ENCODE results near the gene DNAJB4. TPM values are rescaled to one million over a fixed set of nuclear protein-coding genes. Genes with fewer than 3 reads are reported as not detected.
"Not testable (repeated sequence)": the region's sequence is repeated elsewhere in the genome, so short reads cannot be mapped to it uniquely, and the experiment has no call there.

DNAJB4 gene
- total and polyA plus RNA-seq, 9 donors, result 54.8 to 89.5 (median 70.0) TPM

DNA sequence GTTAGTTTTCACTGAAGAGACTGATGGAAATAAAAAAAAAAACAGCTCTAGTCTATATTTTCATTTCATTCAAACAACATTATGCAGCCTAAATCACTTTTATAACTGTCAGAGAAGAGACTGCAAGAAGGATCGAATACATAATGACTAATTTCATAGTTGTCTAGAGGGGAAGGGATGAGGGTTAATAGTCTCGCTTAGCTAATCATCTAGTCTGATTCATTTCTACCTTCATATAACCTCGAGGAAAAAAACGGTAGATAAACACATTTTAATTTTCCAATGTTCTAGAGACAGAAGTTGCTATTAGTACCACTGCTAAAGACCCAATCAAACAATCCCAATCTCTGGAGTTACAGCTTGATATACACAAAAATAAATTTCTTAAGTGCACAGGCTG is 29.4 kb upstream of the DNAJB4 start:
- WGBS (ENCODE audit: insufficient coverage), result no CpG with 5 or more reads among the region's 4 CpGs
- H3K36me3 ChIP-seq (ENCODE audit: control insufficient read depth, insufficient read depth, low read length), result peaks cover 5% of the 10 kb centered on the region
- no peak overlapping the region for H3K27ac ChIP-seq (ENCODE audit: low read length)
- no peak for DNase-seq
- H3K27me3 ChIP-seq (ENCODE audit: control insufficient read depth, insufficient read depth, low read length), result no peaks in the 10 kb centered on the region
- no peak overlapping the region for H3K4me3 ChIP-seq (ENCODE audit: low read length)
- H3K9me3 ChIP-seq (replicated peaks; ENCODE audit: control insufficient read depth, low read depth, low read length), result no peaks in the 10 kb centered on the region
- H3K4me1 ChIP-seq (ENCODE audit: control insufficient read depth, insufficient read depth, low read length), result peaks cover 13% of the 10 kb centered on the region

DNA sequence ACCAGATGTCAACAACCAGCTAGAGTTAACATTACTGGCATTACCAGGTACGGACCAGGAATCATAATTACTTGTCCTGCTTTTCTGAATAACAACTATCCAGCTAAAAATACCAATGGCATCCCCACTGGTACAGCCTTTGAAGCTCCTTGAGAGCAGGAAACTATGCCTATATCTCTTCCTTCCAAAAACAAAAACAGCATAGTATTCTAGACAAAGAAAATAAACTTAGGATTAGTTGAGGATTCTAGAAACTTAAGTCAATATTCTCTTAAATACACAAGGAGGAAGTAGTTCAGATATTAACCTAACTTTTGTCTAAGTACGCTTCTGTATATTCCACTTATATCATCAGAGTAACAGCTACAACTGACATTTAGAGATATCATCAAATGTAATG is 28.8 kb upstream of the DNAJB4 start:
- DNase-seq, result peak; percentile 14
- H3K4me3 ChIP-seq (ENCODE audit: low read length), result no peak overlapping the region
- H3K27ac ChIP-seq (ENCODE audit: low read length), result peak overlapping the region; percentile 11
- WGBS (ENCODE audit: insufficient coverage), result no CpG with 5 or more reads among the region's 2 CpGs
- H3K36me3 ChIP-seq (ENCODE audit: control insufficient read depth, insufficient read depth, low read length), result peaks cover 5% of the 10 kb centered on the region
- peaks cover 13% of the 10 kb centered on the region for H3K4me1 ChIP-seq (ENCODE audit: control insufficient read depth, insufficient read depth, low read length)
- H3K9me3 ChIP-seq (replicated peaks; ENCODE audit: control insufficient read depth, low read depth, low read length), result no peaks in the 10 kb centered on the region
- no peaks in the 10 kb centered on the region for H3K27me3 ChIP-seq (ENCODE audit: control insufficient read depth, insufficient read depth, low read length)

DNA sequence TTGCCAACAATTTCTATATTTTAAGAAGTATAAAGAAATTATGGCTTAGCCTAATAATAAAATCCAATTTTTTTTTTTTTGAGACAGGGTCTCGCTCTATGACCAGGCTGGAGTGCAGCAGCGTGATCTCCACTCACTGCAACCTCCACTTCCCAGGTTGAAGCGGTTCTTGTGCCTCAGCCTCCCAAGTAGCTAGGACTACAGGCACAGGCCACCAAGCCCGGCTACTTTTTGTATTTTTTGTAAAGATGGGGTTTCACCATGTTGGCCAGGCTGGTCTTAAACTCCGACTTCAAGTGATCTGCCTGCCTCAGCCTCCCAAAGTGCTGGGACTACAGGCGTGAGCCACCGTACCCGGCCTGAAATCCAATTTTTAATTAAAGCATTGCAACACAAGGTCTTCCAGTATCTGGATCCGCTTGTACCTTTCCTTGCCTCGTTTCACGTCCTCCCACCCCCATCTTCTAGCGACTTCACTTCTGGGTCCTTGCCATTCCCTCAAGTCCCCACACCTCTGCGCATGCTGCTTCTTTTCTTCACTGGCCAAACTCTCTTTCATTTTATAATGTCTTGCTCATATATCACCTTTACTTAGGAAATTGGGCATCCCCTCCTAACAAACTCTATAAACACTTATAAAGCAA is 28.2 kb upstream of the DNAJB4 start:
- H3K4me3 ChIP-seq (ENCODE audit: low read length), result peak overlapping the region; percentile 6
- peak; percentile 9 for DNase-seq

DNA sequence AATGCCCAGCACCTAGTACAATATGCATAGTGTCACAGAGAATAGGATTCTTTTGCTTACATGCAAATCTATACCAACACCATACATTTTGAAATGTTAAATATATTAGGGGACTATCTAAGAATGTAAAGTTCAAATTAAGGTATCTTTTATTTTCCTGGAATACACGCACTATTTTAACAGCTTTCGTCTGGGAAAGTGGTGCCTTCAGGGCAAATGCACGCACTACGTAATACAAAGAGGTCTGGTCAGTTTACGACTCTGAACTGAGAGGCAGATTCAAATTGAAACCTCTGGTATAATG is 26.8 kb upstream of the DNAJB4 start:
- Histone ChIP-seq H3K4me3 (ENCODE audit: low read length) (peak overlapping the region; percentile 99), H3K9me3 (replicated peaks; ENCODE audit: control insufficient read depth, low read depth, low read length) (no peaks in the 10 kb centered on the region), H3K27me3 (ENCODE audit: control insufficient read depth, insufficient read depth, low read length) (no peaks in the 10 kb centered on the region), H3K27ac (ENCODE audit: low read length) (peak overlapping the region; percentile 100), H3K4me1 (ENCODE audit: control insufficient read depth, insufficient read depth, low read length) (peaks cover 17% of the 10 kb centered on the region), H3K36me3 (ENCODE audit: control insufficient read depth, insufficient read depth, low read length) (peaks cover 6% of the 10 kb centered on the region)
- WGBS (ENCODE audit: insufficient coverage), result 0% methylated on average over 1 of the region's 5 CpGs
- DNase-seq, result no peak

More for the DNA sequence above, 28.2 kb upstream of the DNAJB4 start:
- peaks cover 5% of the 10 kb centered on the region for H3K36me3 ChIP-seq (ENCODE audit: control insufficient read depth, insufficient read depth, low read length)
- no peaks in the 10 kb centered on the region for H3K9me3 ChIP-seq (replicated peaks; ENCODE audit: control insufficient read depth, low read depth, low read length)
- 66% methylated on average over 9 of the region's 13 CpGs for WGBS (ENCODE audit: insufficient coverage)
- peaks cover 17% of the 10 kb centered on the region for H3K4me1 ChIP-seq (ENCODE audit: control insufficient read depth, insufficient read depth, low read length)
- H3K27me3 ChIP-seq (ENCODE audit: control insufficient read depth, insufficient read depth, low read length), result no peaks in the 10 kb centered on the region
- H3K27ac ChIP-seq (ENCODE audit: low read length), result peak overlapping the region; percentile 11

DNA sequence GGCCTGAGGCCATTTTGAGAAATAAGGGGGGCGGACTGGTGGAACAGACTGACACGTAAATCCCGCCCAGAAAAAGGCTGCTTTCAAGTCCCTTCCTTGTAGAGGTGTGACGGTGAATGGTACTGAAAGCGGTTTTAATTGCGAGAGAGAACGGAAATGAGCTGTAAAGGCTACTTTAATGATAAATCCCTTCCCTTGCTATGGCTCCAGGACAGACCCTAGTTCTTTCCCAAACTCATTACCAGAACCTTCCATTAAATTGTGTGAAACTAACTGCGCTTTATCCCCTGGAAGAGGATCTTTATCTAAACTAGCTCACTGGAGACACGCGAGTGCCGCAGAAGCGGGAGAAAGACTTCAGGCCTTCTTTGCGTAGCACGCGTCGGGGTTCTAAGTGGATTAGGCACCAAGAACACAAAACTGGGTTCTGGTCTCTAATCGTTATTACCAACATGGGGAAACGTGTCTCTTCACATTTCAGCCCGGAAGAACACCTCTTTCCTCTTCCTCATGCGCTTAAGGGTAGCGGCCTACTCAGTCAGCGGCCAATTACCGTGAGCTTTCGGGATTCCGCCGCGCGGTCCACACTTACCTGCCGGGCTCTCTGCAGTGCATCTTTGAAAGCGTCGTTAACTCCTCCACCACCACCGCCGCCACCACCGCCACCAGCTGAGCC is 26.3 kb upstream of the DNAJB4 start:
- H3K27ac ChIP-seq (ENCODE audit: low read length), result peak overlapping the region; percentile 100
- H3K4me3 ChIP-seq (ENCODE audit: low read length), result peak overlapping the region; percentile 99
- peaks cover 6% of the 10 kb centered on the region for H3K36me3 ChIP-seq (ENCODE audit: control insufficient read depth, insufficient read depth, low read length)
- H3K27me3 ChIP-seq (ENCODE audit: control insufficient read depth, insufficient read depth, low read length), result no peaks in the 10 kb centered on the region
- H3K9me3 ChIP-seq (replicated peaks; ENCODE audit: control insufficient read depth, low read depth, low read length), result no peaks in the 10 kb centered on the region
- peak; percentile 97 for DNase-seq
- peaks cover 17% of the 10 kb centered on the region for H3K4me1 ChIP-seq (ENCODE audit: control insufficient read depth, insufficient read depth, low read length)
- 0% methylated on average over 14 of the region's 34 CpGs for WGBS (ENCODE audit: insufficient coverage)

DNA sequence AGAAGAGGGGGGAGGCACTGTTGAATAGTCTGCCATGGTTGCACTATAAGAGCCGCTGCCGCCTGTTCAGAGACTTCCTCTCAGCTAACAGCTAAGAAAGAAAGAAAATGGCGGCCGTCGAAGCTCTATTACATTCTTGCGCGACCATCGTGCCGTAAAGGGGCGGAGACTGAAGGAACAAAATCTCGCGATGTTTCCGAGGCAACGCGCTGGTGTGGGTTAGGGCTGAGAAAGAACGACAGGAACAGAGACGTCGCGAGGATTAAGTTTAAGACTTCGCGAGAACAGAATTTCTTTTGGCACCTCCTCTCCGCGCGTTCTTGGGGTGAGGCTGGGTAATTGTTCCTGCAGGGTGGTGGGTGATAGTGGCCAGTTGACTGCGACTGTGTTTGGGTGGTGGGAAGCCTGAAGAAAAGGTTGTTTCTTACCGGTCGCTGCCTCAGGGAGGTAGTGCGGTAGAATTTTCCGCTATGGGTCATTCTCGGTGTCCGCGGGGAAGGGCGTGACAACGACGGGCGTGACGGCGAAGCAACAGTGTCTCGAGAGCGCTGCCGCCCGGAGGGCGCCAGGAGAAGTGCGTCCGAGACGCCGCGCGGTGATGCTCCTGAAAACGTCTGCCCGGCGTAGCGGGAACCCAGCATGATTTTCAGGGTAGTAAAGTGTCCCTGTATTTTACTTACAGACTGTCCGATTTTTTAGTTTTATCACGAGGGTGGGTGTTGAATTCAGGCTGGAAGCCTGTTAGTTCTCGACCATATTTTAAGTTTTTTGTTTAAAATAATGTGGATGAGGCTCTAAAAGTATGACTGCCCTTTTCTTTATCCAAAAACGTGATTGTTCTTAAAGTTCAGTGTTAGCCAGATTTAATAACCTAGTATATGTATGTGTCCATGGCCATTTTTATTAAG is 25.5 kb upstream of the DNAJB4 start, which contains the start of gene FUBP1:
FUBP1 (minus strand) TSS at position 104 of the 908 bp plus-strand sequence; CDS start at position 36, 68 bp downstream.
- peak; percentile 100 for DNase-seq

DNA sequence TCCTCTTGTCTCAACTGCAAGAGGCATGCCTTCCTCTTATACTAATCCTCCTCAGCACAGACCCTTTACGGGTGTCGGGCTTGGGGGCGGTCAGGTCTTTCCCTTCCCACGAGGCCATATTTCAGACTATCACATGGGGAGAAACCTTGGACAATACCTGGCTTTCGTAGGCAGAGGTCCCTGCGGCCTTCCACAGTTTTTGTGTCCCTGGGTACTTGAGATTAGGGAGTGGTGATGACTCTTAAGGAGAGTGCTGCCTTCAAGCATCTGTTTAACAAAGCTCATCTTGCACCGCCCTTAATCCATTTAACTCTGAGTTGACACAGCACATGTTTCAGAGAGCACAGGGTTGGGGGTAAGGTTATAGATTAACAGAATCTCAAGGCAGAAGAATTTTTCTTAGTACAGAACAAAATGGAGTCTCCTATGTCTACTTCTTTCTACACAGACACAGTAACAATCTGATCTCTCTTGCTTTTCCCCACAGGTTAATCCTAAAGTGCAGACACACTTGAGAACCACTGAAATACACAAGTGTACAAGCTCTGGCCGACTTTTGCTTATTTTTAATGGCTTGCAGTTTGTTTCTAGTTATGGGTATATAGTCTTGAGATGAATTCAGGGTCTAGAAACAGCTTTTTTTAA is 21.3 kb upstream of the DNAJB4 start:
- H3K4me3 ChIP-seq (ENCODE audit: low read length); H3K4me1 ChIP-seq (ENCODE audit: control insufficient read depth, insufficient read depth, low read length); DNase-seq; H3K27ac ChIP-seq (ENCODE audit: low read length); H3K27me3 ChIP-seq (ENCODE audit: control insufficient read depth, insufficient read depth, low read length); H3K36me3 ChIP-seq (ENCODE audit: control insufficient read depth, insufficient read depth, low read length); H3K9me3 ChIP-seq (replicated peaks; ENCODE audit: control insufficient read depth, low read depth, low read length): not testable (repeated sequence)
- no CpG with 5 or more reads among the region's 8 CpGs for WGBS (ENCODE audit: insufficient coverage)

More for the DNA sequence above, 25.5 kb upstream of the DNAJB4 start, which contains the start of gene FUBP1:
- peak within 1 kb of the TSS; percentile 99 for H3K4me3 ChIP-seq (ENCODE audit: low read length)
- H3K27ac ChIP-seq (ENCODE audit: low read length), result peak within 1 kb of the TSS; percentile 100
- H3K27me3 ChIP-seq (ENCODE audit: control insufficient read depth, insufficient read depth, low read length), result no peaks in the 10 kb centered on the region
- peaks cover 17% of the 10 kb centered on the region for H3K4me1 ChIP-seq (ENCODE audit: control insufficient read depth, insufficient read depth, low read length)
- WGBS (ENCODE audit: insufficient coverage), result under 1% methylated on average over 55 of the region's 57 CpGs
- no peaks in the 10 kb centered on the region for H3K9me3 ChIP-seq (replicated peaks; ENCODE audit: control insufficient read depth, low read depth, low read length)
- H3K36me3 ChIP-seq (ENCODE audit: control insufficient read depth, insufficient read depth, low read length), result peaks cover 4% of the 10 kb centered on the region

DNA sequence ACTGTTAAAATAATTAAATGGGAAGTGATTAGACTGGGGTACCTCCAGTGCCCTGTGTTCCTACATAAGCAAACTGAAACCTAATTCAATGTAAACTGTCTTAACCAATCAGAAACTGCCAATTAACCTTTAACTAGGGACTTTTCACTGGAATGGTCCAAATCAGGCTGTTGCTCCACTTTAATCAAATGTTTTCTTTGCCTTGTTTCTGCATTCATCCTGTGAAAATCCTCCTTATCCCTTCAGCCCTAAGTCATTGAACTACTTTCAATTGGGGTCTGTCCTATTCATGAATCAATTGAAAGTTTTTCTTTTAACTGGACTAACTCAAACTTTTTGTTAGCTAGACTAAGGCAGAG is 20.8 kb upstream of the DNAJB4 start:
- Histone ChIP-seq H3K4me3 (ENCODE audit: low read length) (no peak overlapping the region), H3K27ac (ENCODE audit: low read length) (no peak overlapping the region), H3K36me3 (ENCODE audit: control insufficient read depth, insufficient read depth, low read length) (peaks cover 4% of the 10 kb centered on the region), H3K9me3 (replicated peaks; ENCODE audit: control insufficient read depth, low read depth, low read length) (no peaks in the 10 kb centered on the region), H3K27me3 (ENCODE audit: control insufficient read depth, insufficient read depth, low read length) (no peaks in the 10 kb centered on the region), H3K4me1 (ENCODE audit: control insufficient read depth, insufficient read depth, low read length) (peaks cover 6% of the 10 kb centered on the region)
- DNase-seq, result no peak

DNA sequence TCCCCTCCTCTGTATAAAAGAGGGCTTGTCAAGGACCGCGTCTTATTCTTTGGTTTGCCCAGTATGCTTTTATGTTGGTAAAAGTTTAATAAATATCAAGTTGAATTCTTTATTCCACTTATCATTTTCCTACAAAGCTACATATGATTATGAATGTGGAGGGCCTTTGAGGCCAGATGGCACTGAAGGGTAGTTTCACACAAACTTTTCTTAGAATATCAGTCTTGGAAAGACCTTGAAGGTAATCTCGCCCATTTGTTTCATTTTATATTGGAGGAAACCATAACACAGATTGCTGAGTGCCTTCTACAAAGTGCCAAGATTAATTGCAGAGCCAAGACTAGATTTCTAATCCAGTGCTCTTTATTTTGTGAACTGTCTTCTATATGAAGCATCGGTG is 20.1 kb upstream of the DNAJB4 start:
- no peak for DNase-seq
- WGBS (ENCODE audit: insufficient coverage), result no CpG with 5 or more reads among the region's 4 CpGs

DNA sequence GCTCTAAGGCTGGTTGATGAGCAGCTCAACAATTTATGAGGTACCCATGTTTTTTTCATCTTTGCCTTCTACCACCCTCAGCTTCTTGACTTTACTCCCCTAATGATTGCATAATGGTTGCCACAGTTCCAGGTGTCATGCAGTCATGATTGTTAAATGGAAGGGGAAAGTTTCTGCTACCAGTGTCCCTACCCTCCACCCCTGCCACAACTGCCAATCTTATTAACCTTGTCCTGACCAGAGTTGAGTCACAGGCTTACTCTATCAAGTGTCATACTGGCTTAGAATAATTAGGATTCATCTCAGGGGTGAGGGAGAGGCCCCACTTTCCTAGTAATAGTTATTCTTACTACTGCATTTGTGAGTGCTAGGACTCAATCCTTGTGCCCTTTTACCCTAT is 17.9 kb upstream of the DNAJB4 start:
- Histone ChIP-seq H3K4me1 (ENCODE audit: control insufficient read depth, insufficient read depth, low read length) (no peaks in the 10 kb centered on the region), H3K4me3 (ENCODE audit: low read length) (no peak overlapping the region), H3K9me3 (replicated peaks; ENCODE audit: control insufficient read depth, low read depth, low read length) (no peaks in the 10 kb centered on the region), H3K27ac (ENCODE audit: low read length) (no peak overlapping the region), H3K36me3 (ENCODE audit: control insufficient read depth, insufficient read depth, low read length) (peaks cover 4% of the 10 kb centered on the region), H3K27me3 (ENCODE audit: control insufficient read depth, insufficient read depth, low read length) (no peaks in the 10 kb centered on the region)
- DNase-seq, result no peak

More for the DNA sequence above, 20.1 kb upstream of the DNAJB4 start:
- Histone ChIP-seq H3K27ac (ENCODE audit: low read length) (no peak overlapping the region), H3K4me1 (ENCODE audit: control insufficient read depth, insufficient read depth, low read length) (peaks cover 6% of the 10 kb centered on the region), H3K36me3 (ENCODE audit: control insufficient read depth, insufficient read depth, low read length) (peaks cover 4% of the 10 kb centered on the region), H3K9me3 (replicated peaks; ENCODE audit: control insufficient read depth, low read depth, low read length) (no peaks in the 10 kb centered on the region), H3K27me3 (ENCODE audit: control insufficient read depth, insufficient read depth, low read length) (no peaks in the 10 kb centered on the region), H3K4me3 (ENCODE audit: low read length) (no peak overlapping the region)

All from muscle of leg (tissue), 11 donors.